SHP77 treated with DMSO at 0.1 percent for 48 hours (cell line): ENCODE results near the gene MAP2K3.
"Not testable (repeated sequence)": the region's sequence is repeated elsewhere in the genome, so short reads cannot be mapped to it uniquely, and the experiment has no call there.

ENCODE experiments used
- DNase-seq: peaks from one replicate; lab custom pipeline; 2025; lab: John Stamatoyannopoulos, UW

Gene MAP2K3

GRCh38 chr17:21296097-21297025, 11.8 kb downstream of the MAP2K3 start:
- no peak for DNase-seq

DNA sequence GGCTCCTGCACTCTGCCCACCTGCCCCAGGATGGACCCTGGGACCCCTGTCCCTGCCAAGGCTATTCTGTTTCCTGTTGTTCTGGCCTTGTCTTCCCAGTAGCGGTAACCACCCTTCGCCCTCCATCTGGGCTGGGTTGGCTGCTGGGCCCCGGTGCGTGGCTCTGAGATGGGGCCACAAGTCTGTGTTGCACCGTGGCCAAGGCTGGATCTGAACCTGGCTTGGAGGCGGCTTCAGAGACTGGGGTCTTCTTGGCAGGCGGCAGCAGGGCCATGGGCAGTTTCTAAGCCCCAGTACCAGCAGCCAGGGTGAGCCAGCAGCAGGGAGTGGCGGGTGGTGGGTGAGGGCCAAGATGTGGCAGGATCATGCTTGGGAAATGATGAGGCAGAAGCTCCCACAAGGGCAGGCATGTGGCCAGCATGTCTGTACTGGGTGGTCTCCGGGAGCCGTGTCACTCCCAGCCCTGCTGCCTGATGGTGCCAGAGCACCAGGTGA, 12.6 kb downstream of the MAP2K3 start:
- no peak for DNase-seq

GRCh38 chr17:21297597-21297996, 13.1 kb downstream of the MAP2K3 start:
- no peak for DNase-seq

DNA sequence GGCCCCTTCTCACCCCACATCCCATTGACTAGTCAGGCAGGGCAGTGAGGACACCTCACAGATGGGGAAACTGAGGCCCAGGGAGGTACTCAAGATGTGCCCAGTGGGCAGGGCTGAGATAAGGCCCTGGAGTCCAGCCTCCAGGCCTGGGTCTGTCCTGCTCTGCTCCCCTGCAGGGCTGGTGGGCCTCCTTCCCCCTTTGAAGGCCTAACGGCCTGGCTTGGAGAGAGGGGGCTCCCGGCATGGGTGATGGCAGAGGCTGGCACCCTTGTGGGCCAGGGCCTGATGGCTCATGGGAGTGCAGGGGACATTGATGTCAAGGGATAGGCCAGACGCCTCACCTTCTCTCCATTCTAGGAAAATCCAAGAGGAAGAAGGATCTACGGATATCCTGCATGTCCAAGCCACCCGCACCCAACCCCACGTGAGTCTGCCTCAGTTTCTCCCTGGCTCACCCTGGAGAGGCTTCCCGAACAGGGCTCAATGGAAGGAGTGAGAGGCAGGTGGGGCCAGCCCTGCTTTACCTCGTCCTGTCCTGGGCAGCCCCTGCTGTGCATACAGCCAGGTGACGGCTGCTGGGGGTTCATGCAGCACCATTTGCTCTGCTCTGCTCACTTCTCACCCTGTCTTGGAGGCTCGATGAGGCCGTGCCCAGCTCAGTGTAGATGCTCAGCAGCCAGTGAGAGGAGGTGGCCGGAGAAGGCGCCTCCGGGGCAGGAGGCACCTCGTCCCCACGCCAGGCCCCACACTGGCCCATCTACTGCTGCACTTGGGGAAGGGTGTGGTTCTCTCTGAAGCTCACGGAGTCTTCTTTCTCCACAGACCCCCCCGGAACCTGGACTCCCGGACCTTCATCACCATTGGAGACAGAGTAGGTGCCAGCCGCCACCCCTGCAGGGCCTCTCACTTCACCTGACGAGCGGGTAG, 13.8 kb downstream of the MAP2K3 start:
- no peak for DNase-seq

DNA sequence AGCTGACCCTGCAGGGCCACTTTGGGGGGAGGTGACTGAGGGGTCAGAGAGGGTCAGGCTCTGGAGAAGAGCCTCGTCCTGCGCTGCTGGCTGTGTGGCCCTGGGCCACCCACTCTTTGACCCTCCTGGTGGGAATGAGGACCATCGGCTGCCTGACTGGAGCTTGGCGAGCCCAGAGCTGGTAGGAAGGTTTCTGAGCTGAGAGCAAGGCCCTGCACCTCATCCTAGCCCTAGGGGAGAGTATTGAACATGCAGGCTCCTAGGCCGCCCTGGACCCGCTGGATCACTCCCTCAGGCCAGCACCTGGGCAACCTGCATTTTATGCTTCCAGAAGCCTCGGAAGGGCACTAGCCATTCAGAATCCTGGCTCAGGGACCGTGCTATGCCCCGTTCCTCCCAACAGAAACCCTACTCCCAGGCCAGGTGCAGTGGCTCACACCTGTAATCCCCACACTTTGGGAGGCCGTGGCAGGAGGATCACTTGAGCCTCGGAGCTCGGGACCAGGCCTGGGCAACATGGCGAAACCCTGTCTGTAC, 14.5 kb downstream of the MAP2K3 start:
- DNase-seq = no peak

GRCh38 chr17:21299981-21300600, 15.6 kb downstream of the MAP2K3 start:
- DNase-seq = no peak

DNA sequence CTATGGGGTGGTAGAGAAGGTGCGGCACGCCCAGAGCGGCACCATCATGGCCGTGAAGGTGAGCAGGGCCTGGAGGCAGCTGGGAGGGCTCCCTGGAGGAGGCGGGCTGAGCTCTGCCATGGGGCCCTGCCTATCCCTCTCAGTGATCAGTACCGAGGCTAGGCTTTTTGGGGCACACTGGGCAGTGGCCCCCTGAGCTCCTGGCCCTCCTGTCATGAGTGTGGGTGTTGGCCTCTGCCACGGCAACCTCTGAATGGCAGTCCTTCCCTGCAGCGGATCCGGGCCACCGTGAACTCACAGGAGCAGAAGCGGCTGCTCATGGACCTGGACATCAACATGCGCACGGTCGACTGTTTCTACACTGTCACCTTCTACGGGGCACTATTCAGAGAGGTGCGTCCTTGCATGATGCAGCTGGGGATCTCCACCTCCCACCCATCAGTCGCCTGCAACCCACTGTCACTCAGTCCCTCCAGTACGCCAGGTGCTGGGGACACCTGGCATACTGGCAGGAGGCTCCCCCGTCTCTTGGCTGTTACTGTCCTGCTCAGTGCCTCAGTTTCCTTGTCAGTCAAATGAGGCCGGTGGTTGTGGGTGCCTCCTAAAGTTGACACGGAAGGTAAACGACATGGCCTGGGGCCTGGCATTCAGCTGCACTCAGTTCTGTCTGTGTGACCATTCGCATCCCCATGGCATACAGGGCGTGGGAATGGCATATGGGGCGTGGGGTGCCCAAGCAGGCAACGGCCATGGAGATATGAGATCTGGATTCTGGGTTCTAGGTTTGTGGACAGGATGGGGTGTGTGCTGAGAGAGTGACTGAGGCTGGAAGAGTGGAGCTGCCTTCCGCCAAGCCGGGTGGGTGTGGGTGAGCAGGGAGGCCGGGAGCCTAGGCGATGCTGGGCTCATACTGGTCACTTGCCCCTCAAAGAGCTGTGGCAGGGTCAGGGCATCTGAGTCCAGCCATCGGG, 16.4 kb downstream of the MAP2K3 start:
- DNase-seq = no peak

GRCh38 chr17:21301593-21302550, 17.4 kb downstream of the MAP2K3 start:
- DNase-seq = peak; percentile 89

DNA sequence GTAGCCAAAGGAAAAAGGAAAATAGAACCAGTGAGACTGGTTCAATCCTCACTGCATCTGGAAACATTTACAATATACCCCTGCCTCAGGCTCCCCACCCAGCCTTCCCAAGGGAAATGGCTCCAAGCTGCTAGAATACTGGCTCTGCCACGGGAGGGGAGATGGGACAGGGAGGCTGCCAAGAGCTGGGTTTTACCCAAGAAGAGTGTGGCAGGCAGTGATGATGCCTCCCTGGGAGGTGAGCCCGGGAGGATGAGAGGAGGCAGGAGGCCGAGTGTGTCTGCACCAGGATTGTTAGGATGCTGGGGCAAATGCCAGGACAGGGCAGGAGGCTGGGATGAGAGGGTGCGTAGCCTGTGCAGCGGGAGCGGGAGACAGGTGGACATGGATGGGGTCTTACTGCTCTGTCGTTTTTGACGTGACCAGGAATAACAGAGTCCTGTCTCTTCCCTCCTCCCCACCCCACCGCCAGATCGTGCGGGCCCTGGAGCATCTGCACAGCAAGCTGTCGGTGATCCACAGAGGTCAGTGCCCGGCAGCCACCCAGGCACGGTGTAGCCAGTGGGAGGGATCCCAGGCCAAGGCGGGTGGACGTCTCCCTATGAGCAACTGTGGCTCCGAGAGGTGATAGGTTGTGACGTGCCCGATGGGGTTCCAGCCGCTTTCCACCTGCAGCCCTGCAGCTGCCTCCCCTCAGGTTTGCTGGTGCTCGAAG, 18.4 kb downstream of the MAP2K3 start:
- DNase-seq = no peak

DNA sequence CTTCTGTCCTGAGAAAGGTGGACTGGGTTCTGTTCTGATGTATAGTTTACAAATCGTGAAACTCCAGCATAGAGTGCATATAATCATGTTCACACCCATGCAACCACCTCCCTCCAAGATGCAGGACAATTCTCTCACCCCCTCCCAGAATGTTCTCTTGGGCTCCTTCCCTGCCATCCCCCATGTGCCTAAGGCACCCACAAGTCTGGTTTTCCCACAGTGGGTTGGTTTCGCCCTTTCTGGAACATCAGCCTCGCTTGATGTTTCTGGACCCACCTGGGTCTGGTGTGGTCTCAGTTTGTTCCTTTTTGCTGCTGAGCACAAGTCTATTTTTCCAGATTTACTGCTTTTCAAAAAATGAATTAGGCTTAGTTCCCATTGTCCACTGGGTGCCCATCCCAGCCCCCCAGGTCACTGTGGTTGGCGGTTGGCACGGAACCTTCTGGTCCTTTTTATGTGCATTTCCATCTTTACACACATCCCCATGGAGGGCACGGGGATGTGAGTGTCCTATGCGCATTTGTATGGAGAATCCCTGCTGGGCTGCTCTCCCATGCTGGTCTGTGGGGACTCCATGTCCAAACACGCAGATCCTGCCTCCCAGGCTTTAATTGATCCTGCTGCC, 19.0 kb downstream of the MAP2K3 start:
- DNase-seq = no peak

GRCh38 chr17:21304091-21304490, 19.6 kb downstream of the MAP2K3 start:
- no peak for DNase-seq

GRCh38 chr17:21304551-21305151, 20.1 kb downstream of the MAP2K3 start:
- not testable (repeated sequence) for DNase-seq

DNA sequence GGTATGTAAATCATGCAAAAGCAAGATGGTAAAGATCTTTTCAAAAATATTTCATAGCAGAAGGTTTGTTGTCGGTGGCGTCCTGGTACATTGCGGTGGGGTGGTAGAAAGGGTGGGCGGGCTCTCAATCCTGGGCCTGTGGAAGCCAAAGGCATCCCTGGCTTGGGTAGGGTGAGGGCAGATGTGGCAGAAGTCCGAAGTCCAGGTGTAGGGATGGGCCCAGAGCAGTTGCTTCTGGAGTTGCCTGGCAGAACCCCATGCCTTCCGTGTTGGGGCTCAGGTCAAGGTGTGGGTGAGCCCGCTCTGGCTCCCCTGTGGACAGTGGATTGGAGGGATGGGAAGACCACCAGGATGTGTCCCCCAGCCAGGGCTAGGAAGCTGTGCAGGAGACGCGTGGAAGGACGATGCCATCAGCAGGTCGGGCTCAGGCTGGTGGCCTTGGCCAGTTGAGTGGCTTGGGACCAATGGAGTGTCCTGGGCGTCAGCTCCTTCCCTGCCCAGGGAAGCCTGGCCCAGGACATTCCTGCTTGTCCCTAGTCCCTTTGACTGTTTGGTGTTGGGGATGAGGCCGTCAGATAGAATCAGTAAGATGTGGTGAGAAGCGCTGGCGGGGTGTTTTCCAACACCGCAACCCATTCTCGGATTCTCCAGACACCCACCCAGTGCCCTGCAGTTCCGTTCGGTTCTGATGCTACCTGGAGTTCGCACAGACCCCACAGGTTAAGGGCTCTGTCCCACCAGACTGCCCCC, 21.1 kb downstream of the MAP2K3 start:
- not testable (repeated sequence) for DNase-seq

DNA sequence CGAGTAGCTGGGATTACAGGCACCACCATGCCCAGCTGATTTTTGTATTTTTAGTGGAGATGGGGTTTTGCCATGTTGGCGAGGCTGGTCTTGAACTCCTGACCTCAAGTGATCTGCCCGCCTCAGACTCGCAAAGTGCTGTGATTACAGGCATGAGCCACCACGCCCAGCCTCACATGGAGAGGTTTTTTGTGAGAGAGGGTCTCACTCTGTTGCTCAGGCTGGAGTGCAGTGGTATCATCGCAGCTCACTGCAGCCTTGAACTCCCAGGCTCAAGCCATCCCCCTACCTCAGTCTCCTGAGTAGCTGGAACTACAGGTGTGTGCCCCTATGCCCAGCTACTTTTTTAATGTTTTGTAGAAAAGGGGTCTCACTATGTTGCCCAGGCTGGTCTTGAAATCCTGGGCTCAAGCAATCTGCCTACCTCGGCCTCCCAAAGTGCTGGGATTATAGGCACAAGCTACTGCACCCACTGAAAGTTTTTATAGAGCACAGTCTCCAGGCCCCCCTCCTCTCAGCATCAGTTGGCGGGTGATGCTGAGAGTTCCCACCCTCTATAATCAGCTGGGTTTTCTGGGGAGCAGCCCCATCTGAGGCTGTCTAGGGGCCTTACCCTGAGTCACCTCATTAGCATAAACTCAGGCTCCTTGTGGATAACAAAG, 22.2 kb downstream of the MAP2K3 start:
- DNase-seq = not testable (repeated sequence)

DNA sequence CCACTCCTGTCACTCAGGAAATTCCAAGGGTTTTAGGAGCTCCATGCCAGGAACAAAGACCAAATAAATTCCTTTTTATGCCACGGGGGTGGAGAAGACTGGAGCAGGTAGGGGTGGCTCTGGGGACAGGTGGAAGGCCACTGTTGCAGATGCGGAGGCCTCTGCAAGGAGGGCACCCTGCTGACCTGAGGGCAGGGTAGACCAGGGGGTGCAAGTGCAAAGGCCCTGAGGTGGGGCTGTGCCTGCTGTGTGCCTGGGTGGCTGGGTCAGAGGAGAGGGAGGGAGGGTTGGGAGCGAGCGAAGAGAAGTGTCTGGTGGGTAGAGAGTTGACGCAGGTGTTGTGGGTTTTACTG, 22.7 kb downstream of the MAP2K3 start:
- DNase-seq = not testable (repeated sequence)

GRCh38 chr17:21308931-21309381, 24.4 kb downstream of the MAP2K3 start:
- not testable (repeated sequence) for DNase-seq
